Tibial nerve (tissue), 4 donors: ENCODE data around the gene RUSF1. TPM values are rescaled to one million over a fixed set of nuclear protein-coding genes. Genes with fewer than 3 reads are reported as not detected.
"Not testable (repeated sequence)": the region's sequence is repeated elsewhere in the genome, so short reads cannot be mapped to it uniquely, and the experiment has no call there.

Source experiments
- DNase-seq, 2 donors: peaks; one replicate each; pipeline ENCODE4 v3.0.0-alpha.2; 2019; ENCODE audit warnings: low spot score in 2 of 2
- H3K27ac ChIP-seq, 4 donors: fragments of 200-600 bp; sonication (generic) in 3 of 4; one replicate each; pipeline ENCODE4 v1.5.1; 2017 to 2019; ENCODE audit warnings: mild to moderate bottlenecking in 1 of 4
- H3K27me3 ChIP-seq, 2 donors: fragments of 200-600 bp; sonication (generic) in 1 of 2; one replicate each; pipeline versions ENCODE4 v1.5.1 to v1.6.0; 2017 to 2019
- H3K36me3 ChIP-seq, 3 donors: fragments of 200-600 bp; sonication (generic); one replicate each; pipeline ENCODE4 v1.5.1; 2018 to 2019
- H3K4me1 ChIP-seq, 4 donors: fragments of 200-600 bp; sonication (generic) in 3 of 4; one replicate each; pipeline ENCODE4 v1.5.1; 2017 to 2019
- H3K4me3 ChIP-seq, 4 donors: fragments of 200-600 bp; sonication (generic) in 3 of 4; one replicate each; pipeline ENCODE4 v1.5.1; 2017 to 2019; ENCODE audit warnings: mild to moderate bottlenecking in 1 of 4, moderate library complexity in 1 of 4
- H3K9me3 ChIP-seq, 4 donors: fragments of 200-600 bp; sonication (generic) in 3 of 4; one replicate each; pipeline ENCODE4 v1.5.1; 2017 to 2019
- EP300 ChIP-seq, 2 donors: sonication (generic); formaldehyde crosslinking; IDR thresholded peaks; one replicate each; pipeline ENCODE4 v1.6.1; 2017; ENCODE audit warnings: antibody characterized with exemption in 2 of 2, mild to moderate bottlenecking in 1 of 2
- POLR2A ChIP-seq, 2 donors: fragments of 450-650 bp; IDR thresholded peaks; one replicate each; pipeline ENCODE4 v1.6.1; 2017; ENCODE audit warnings: antibody characterized with exemption in 2 of 2, mild to moderate bottlenecking in 2 of 2, moderate library complexity in 2 of 2
- WGBS, 2 donors: methylation state at CpG; one replicate each; pipeline ENCODE4 v1.1.5; 2018; 5-methylcytosine and 5-hydroxymethylcytosine counted together
- total RNA-seq, 4 donors: library from RNA; depleted of rRNA; stranded (reverse); fragments of >200 nt; gene quantifications; one replicate each; pipeline ENCODE4 v1.1.0, GENCODE V29; 2016
- TF ChIP-seq, protein P1 (sequence below), 5 experiments: fragments of 200-600 bp in 3 of 5; fragments of 450-650 bp in 2 of 5; sonication (generic) in 3 of 5; IDR thresholded peaks; one replicate each; pipeline ENCODE4 v1.5.1; 2016 to 2019; ENCODE audit warnings: antibody characterized with exemption in 5 of 5, mild to moderate bottlenecking in 3 of 5, moderate library complexity in 2 of 5

RUSF1 gene
- total RNA-seq, 4 donors from 2014 or later: 71.7 to 118 (median 93.5) TPM

DNA sequence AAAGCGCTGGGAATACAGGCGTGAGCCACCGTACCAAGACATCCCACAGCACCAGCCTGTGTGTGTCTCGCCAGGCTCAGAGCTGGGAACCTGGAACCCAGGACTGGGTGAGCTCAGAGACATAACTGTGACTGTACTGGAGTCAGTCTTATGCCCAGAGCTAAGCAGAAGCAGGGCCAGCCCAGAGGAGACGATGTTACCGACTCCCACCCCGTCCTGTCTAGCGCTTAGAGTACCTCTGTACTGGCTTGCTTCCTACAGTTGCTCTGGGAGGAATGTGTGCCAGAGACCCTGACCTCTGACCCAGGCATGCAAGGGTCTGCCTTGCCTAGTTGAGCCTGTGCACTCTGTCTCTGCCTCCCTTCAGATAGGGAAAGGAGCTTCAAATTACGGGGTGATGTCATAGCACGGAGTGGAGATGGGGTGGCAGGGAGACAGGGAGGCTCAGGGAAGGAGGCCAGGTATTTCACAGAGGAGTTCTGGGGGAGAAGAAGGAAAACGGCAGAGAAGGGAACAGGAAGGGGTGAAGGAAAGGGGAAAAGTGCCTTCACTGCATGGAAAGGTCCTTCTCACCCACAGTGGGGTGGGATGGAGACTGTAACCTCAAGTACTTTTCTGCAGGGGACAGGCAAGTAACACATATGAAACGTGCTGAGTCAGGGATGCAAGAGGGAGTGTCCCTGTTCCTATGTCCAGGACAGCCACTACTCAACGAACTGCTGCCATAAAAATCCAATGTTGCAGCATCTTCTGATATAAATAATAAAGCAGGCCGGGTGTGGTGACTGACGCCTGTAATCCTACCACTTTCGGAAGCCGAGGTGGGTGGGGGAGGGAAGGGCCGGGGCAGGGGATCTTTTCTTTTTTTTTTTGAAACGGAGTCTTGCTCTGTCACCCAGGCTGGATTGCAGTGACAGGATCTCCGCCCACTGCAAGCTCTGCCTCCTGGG lies 54.7 kb downstream of the RUSF1 start:
- Histone ChIP-seq H3K9me3 (no peaks in the 10 kb centered on the region), H3K4me3 (no peak overlapping the region), H3K27ac (peak overlapping the region; percentile 0 to 78 (median 64)), H3K27me3 (no peaks in the 10 kb centered on the region), H3K4me1 (peaks cover 0 to 74% (median 49%) of the 10 kb centered on the region in 4 donors), H3K36me3 (peaks cover 0 to 9% (median 0%) of the 10 kb centered on the region in 3 donors)
- 41 to 43% methylated on average over 18 to 20 of the region's 20 CpGs for WGBS, 2 donors
- no peak for DNase-seq
- TF ChIP-seq, protein P1, sequence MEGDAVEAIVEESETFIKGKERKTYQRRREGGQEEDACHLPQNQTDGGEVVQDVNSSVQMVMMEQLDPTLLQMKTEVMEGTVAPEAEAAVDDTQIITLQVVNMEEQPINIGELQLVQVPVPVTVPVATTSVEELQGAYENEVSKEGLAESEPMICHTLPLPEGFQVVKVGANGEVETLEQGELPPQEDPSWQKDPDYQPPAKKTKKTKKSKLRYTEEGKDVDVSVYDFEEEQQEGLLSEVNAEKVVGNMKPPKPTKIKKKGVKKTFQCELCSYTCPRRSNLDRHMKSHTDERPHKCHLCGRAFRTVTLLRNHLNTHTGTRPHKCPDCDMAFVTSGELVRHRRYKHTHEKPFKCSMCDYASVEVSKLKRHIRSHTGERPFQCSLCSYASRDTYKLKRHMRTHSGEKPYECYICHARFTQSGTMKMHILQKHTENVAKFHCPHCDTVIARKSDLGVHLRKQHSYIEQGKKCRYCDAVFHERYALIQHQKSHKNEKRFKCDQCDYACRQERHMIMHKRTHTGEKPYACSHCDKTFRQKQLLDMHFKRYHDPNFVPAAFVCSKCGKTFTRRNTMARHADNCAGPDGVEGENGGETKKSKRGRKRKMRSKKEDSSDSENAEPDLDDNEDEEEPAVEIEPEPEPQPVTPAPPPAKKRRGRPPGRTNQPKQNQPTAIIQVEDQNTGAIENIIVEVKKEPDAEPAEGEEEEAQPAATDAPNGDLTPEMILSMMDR (IDR thresholded peaks at IDR 0.05): no peak
- TF ChIP-seq EP300 (IDR thresholded peaks at IDR 0.05) (no peak), POLR2A (IDR thresholded peaks at IDR 0.05) (no peak)

DNA sequence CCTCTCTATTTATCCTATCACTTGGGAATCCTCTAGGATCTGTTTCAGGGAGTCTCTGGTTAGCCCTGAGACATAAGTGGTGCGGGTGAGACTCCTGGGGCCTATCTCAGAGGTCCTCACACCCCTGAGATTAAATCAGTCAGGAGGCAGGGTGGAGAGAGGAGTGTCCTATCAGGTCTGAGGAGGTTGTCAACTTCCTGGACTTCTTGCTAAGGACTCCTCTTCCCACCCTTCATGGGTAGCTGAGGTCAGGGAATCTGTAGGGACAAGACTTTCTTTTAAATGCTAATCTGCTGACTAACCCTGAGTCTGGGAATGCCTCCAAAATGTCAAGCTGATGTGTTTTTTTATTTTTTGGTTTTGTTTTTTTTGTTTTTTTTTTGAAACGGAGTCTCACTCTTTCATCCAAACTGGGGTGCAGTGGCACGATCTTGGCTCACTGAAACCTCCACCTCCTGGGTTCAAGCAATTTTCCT lies 55.5 kb downstream of the RUSF1 start:
- Histone ChIP-seq H3K36me3 (peaks cover 0 to 9% (median 0%) of the 10 kb centered on the region in 3 donors), H3K4me3 (no peak overlapping the region), H3K9me3 (no peaks in the 10 kb centered on the region), H3K27ac (peak overlapping the region in 3 of 4 donors; percentile 61 to 78 (median 66)), H3K4me1 (peaks cover 0 to 66% (median 45%) of the 10 kb centered on the region in 4 donors), H3K27me3 (no peaks in the 10 kb centered on the region)
- 37 to 44% methylated on average over 3 of the region's 3 CpGs for WGBS, 2 donors
- TF ChIP-seq, protein P1 (IDR thresholded peaks at IDR 0.05): no peak
- TF ChIP-seq EP300 (IDR thresholded peaks at IDR 0.05): peak in 1 of 2 donors; percentile 6
- DNase-seq: no peak

DNA sequence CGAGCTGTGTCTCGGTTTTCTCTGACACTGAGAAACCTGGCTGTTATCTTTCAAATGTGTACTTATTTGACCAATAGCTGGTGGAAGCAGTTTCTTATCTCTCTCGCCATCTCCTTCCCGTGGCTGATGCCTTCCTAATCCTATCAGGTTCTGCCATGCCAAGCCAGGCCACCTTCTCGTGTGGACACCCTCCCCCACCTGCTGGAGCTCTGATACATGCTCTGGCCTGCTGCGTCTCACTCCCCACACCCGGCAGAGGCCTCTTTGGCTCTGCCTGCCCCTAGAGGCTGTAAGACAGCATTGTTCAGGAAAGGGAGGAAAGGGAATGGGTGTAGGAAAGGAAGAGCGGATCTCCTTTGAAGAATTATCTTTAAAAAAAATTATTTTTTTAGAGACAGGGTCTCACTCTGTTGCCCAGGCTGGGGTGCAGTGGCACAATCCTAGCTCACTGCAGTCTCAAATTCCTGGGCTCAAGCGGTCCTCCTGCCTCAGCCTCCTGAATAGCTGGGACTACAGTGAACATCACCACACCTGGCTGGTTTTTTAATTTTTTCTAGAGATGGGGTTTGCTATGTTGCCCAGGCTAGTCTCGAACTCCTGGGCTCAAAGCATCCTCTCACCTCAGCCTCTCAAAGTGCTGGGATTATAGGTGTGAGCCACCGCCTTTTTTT lies 56.4 kb downstream of the RUSF1 start:
- no peak overlapping the region for H3K4me3 ChIP-seq
- peaks cover 0 to 57% (median 37%) of the 10 kb centered on the region in 4 donors for H3K4me1 ChIP-seq
- peaks cover 0 to 5% (median 0%) of the 10 kb centered on the region in 3 donors for H3K36me3 ChIP-seq
- no peaks in the 10 kb centered on the region for H3K9me3 ChIP-seq
- 46 to 49% methylated on average over 11 of the region's 11 CpGs for WGBS, 2 donors
- TF ChIP-seq POLR2A (IDR thresholded peaks at IDR 0.05): no peak
- TF ChIP-seq, protein P1 (IDR thresholded peaks at IDR 0.05): peak in 4 of 5 experiments; percentile 19 to 49 (median 36)
- H3K27me3 ChIP-seq: no peaks in the 10 kb centered on the region
- no peak for DNase-seq
- peak overlapping the region in 3 of 4 donors; percentile 55 to 78 (median 61) for H3K27ac ChIP-seq

DNA sequence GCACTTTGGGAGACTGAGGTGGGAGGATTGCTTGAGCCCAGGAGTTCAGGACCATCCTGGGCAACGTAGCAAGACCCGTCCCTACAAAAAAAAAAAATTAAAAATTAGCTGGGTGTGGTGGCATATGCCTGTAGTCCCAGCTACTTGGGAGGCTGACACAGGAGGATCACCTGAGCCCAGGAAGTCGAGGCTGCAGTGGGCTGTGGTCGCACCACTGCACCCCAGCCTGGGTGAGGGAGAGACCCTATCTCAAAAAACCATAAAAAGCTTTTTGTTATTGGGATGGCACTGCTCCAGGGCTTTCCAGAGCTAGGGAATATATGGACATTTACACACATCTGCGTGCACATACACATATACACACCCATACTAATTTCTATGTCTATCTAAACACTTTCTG lies 57.0 kb downstream of the RUSF1 start:
- Histone ChIP-seq H3K9me3 (no peaks in the 10 kb centered on the region), H3K4me1 (peaks cover 0 to 52% (median 34%) of the 10 kb centered on the region in 4 donors), H3K4me3 (no peak overlapping the region), H3K27me3 (no peaks in the 10 kb centered on the region), H3K36me3 (no peaks in the 10 kb centered on the region), H3K27ac (peak overlapping the region in 3 of 4 donors; percentile 55 to 78 (median 61))
- WGBS, 2 donors: 71 to 86% methylated on average over 5 of the region's 5 CpGs
- no peak for TF ChIP-seq POLR2A (IDR thresholded peaks at IDR 0.05)
- TF ChIP-seq, protein P1 (IDR thresholded peaks at IDR 0.05): no peak
- TF ChIP-seq EP300 (IDR thresholded peaks at IDR 0.05): no peak
- DNase-seq: no peak

DNA sequence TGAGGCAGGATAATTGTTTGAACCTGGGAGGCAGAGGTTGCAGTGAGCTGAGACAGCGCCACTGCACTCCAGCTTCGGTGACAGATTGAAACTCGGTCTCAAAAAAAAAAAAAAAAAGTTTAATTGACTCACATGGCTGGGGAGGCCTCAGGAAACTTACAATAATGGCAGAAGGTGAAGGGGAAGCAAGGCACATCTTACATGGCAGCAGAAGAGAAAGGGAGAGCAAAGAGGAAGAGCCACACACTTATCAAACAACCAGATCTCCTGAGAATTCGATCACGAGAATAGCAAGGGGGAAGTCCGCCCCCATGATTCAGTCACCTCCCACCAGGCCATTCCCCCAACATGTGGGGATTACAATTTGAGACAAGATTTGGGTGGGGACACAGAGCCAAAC lies 62.3 kb downstream of the RUSF1 start:
- 80 to 83% methylated on average over 6 of the region's 6 CpGs for WGBS, 2 donors
- H3K27me3 ChIP-seq, DNase-seq: not testable (repeated sequence)

More for the DNA sequence above, 62.3 kb downstream of the RUSF1 start:
- not testable (repeated sequence) for H3K27ac ChIP-seq, H3K9me3 ChIP-seq, H3K36me3 ChIP-seq, H3K4me3 ChIP-seq
- H3K4me1 ChIP-seq: peaks cover 0 to 18% (median 0%) of the 10 kb centered on the region in 4 donors
